NCI-H1092 treated with DMSO at 0.1 percent for 48 hours (cell line): ENCODE data around the gene JCHAIN.

ENCODE experiments used
- DNase-seq: peaks from one replicate; lab custom pipeline; 2025; lab: John Stamatoyannopoulos, UW

JCHAIN gene

DNA sequence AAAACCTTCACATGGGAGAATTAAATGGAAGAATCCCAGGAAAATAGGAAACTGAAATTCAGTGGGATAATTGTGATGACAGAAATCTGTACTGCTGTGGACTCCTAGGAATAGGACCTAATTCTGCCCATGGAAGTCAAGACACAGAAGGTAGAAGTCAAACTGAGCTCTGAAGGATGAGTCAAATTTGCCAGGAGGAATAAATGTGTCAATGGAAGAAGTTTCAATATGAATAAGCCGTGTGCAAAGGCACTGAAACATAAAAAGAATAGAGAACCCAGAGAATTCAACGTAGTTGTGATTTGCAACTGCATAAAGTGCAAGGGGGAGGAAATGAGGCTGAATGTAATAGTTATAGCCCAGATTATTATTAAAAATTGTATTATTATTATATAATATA is 26.1 kb downstream of the JCHAIN start:
- no peak for DNase-seq

DNA sequence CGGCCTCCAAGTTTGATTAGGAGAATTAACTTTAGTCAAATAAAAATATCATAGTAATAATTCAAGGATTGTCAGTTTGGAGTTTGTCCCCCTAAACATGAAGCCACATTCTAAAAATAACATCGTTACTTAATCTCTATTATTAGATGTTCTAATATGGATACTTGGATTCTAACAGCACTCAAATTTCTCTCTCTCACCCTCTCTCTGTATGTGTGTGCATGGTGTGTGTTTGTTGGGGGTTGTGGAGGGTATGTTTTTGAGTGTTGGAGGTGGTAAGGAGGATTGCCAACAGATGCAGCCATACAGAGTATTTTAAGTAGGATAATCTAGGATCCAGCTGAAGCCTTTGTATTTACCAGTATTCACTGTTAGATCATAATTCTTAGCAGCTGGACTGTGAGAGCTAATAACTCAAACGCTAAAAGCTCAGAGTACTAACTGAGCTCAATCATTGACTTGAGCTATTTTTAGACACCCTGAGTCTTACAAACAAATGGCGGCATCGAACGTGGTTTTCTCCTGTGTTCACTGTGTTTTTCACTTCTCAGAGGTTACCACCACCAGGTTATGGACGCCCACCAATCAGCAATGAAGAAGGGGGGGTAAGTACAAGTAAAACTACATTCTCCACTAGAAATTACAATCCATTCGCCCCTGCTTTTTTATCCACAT is 28.9 kb downstream of the JCHAIN start:
- DNase-seq = no peak

DNA sequence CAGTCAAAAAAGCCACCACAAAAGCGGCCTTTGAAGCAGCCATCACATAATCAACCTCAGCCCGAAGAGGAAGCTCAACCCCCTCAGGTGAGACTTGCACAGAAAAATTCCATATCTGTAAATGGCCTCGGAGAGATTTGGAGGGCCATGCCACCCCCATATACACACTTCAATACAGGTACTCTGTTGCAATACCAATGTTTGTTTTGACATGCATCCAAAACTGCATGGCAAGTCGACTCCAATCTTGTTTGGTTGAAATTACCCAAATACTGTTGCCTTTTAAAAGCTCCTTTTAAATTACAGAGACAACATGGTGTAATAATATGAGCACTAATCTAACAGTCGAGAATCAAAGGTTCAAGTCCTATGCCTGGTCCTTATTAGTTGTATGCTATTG is 31.8 kb downstream of the JCHAIN start:
- no peak for DNase-seq

DNA sequence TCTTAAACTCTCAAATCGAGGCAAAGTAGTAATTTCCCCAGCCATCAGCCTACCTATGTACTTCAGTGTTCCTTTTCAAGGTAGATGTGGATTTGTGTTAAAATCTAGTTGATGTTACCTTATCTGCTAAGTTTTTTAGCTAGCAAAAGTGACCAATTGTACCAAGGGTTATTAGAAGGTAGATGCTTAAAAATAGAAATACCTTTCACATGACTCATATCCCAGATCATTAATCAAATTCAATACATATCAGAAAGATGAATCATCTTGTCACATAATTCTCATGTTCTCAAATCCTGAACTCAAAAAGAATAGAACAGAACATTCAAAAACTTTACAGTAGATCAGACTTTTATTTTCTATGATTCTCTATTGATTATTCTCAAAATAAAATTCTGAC is 34.3 kb downstream of the JCHAIN start:
- DNase-seq = no peak

DNA sequence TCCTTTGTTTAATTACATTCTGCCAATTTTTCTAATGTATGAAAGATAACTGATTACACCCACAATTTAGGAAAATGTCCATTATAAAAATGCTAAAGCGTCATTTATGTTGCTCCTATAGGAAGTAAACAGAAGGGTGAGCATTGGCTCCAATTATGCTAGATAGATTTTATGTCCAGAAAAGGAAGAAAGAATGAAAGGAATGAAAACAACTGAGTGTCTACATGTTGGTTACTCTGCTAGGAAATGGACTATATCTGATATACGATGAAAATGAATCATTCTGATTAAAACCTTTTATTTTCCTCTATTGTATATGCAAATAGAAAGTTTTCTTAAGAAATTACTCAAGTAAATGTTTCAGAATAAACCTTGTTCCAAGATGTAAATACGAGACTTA is 36.1 kb downstream of the JCHAIN start:
- no peak for DNase-seq

DNA sequence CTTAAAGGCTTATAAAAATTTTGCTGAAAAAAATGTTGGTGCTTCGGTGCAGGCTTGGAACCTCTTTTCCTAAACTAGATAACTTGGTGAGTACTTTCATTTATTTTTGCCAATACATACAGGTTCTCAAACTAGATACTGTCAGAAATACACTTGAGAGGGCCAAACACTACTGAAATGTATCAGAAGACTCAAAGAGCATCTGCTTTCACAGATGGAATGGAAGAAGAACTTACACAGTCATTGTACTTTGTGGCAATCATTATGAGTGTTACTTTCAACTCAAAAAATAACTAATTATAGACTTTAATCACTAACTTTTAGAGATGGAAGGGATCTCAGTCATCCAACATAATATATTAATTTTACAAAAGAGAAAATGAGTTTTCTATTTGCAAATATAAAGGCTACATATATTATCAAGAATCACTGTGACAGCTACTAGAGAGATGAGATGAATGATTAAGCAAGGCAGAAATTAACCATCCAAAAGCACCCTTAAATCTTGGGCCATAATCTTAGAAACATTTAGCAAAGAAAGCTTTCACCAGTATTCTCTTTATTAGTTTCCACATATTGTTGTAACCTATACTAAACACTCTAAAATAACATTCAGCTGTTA is 36.7 kb downstream of the JCHAIN start:
- no peak for DNase-seq

DNA sequence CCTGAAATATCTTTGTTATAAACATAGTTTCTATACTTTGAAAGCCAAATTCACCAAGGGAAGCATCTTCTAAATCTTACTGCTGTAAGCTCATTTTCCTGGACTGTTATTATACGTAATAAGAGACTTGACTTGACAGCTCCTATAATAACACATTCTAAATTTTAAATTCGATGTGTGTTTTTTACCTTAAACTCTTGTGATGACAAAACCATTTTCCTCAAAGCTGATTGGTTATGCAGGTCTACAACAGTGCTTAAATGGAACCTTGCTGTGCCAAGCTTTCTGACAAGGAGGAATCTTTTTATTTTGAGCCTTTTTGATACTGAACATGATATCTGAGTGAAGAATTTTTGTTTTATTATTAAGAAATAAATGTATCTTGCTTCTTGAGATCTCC is 37.9 kb downstream of the JCHAIN start, which contains the start of gene ENAM:
Gene ENAM (plus strand): TSS at position 301 of the 400 bp plus-strand sequence. CDS start 757 bp downstream, outside the sequence.
- no peak for DNase-seq

DNA sequence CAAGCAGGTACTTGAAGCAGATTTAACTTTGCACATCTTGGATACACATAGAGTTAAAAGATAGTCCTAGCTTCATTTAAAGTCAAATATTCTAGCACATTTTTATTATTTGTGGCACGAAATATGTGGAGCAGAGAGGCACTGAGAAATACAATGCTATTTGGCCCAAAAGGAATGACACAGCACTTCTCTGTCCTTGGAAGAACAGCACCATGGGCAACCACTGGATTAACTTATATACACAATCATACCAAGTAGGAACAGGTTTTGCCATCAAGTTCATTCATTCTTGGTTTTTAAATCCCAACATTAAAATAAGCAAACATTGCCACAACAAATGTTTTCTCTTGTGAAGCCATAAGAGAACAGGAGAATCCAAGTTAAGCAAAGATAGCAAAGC is 38.7 kb downstream of the JCHAIN start:
- DNase-seq = no peak

DNA sequence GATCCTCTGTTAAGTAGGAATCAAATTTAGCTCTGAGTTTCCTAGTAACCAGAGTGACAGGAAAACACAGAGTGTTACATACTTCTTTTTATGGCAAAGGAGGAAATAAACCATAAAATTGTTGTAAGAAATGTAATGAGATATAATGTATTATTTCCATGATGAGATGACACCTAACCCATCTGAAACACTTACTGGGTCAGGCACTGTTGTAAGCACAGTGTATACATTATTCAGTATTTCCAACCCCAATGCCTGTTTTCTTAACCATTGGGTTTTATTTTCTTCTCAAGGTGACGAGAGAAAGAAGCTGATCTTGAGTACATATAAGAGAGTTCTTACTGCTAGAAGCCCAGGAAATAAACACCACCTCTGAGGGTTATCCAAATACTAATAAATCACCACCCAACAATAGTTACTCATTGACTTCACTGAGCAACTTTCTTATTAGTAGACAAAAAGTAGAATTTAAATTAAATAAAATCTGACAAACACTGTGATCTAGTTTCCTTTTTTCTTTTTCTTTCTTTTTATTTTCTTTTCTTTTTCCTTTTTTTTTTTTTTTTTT is 42.0 kb downstream of the JCHAIN start:
- DNase-seq = no peak

DNA sequence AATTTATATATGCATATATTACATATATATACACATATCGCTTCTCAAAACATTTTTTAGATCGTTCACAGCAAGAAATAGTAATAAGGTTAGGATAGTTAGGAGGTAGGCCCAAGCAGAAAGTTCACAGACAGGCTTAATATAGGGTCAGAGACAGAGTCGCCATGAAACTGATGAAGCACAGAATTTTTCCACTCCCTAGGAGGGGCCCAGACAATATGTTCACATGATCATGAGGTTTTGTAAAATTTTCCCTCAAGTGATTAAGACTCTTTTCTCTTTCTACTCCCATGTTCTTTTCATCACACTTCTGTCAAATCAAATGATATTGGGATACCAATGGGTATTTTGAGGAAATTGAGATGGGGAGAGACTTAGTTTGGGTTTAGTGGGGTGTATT is 43.0 kb downstream of the JCHAIN start:
- no peak for DNase-seq

DNA sequence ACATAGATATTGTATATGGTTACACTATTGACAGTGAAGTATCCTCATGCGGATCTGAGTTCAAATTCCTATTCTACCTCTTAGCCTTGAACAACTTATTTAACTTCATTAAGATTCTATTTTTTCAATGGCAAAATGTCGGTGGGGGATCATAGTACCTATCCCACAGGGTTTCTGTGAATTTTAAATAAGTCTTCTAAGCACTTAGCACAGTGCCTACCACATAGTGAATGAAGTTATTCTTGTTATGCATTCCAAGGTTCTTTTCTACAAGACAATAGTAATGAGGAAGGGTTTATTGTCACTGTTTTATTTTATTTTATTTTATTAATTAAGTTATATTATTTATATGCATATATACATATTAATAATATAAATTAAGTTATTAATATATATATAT is 46.5 kb downstream of the JCHAIN start:
- no peak for DNase-seq

DNA sequence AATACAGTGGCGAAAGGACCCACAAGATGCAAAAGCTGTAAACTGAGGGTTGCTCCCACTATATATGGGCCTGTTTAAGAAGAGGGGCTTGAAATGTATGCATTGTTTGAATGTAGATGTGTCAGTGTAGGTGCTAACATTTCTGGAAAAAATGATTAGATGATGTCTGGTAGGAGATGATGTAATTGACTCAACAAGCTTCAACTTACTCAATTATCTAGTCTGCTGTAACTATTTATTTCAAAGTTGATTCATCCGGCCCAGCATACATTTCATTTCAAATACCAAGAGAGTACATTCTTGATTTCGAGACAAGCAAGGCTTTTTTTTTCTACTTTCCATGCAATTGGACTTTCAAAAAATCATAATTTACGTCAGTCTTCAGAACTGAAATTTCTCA is 47.0 kb downstream of the JCHAIN start:
- DNase-seq = no peak

DNA sequence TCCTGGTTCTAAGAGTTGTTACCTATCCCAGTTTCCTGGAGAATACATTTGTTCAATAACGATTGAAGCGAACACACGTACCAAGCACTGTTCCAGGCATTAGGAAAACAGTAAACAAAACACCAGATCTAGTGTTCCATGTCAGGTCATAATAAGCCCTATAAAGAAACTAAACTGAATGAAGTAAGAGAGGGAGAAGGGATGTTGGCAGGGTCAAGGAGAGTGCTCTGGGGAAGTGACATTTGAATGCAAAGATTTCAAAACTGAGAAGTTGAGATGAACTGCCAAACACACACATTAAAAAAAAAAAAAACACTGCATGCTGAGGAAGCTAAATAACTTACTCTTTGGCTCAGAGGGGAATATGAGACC is 52.1 kb downstream of the JCHAIN start:
- DNase-seq = no peak

DNA sequence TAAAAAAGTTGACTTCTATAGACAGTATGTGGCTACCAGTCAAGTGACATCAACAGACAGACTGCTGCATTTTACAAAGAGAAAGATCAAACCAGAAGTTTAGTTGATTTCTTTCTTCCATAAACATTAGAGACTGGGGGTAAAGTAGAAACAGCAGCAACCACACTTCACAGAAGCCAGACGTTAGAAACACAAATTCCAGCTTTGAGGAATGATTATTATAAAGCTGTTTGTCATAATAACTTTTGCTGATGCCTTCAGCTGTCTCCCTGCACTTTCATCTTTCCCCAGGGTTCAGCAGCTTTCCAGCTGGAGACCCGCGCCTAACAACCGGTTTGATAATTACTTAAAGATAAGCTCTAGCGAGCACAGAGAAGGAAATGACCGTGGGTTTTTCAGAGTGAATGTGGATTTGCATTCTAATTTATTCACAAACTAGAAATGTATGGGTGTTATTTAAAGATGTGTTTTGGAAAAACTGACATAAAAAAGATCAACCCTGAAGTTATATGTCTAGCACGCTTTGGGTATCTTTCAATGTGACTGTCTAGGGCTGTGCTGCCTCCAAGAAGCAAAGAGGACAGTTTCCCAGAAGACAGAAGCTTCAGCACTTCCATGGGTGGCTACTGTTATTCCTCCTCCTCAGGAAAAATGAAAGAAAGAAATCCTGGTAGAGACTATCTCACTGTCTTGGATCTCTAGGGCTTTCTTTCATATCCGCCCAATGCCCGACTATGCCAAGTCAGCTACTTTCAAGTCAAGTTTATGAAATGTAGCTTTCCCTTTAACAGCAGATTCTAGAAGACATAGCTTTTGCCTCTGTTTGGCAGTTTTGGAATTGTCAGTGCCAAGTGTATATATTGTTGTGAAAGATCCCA is 52.8 kb downstream of the JCHAIN start:
- no peak for DNase-seq

DNA sequence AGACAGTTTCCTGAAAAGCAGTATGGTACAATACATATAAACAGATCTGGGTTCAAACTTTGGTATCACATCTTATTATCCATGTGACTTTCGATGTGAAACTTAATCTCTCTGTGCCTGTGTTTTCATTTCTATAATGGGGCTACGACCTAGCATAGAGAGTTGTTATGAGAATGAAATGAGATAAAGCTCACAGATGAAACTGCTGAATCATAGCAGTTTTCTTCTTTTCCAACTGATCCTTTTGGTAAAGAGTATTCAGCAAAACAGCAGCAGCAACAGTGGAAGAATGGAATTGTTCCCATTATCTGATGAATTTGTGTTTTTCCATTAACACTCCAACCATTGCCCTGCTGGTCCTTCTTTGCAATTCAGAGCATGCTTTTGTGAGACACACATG is 58.0 kb downstream of the JCHAIN start:
- DNase-seq = no peak

DNA sequence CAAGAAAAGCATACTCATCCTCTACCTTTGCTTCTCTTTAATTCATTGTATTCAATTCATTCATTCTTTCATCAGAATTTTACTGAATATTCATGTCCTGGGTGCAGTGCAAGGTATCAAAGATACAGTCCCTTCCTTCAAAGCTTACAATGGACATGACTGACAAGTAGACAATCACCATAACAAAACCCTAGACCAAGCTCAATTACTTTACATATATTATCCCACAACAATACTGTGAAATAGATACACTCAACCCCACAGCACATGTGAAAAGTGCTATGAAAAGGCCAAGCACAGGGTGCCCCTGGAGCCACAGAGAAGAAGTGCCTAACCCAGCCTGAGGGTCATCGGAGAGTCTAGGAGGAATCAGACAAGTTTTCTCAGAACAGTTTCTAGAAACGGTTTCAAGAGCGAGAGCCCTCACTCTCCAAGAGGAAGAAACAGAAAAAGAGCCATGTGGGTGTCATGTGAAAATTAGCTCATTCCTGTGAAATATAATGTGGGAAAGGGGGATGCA is 58.9 kb downstream of the JCHAIN start:
- DNase-seq = no peak

DNA sequence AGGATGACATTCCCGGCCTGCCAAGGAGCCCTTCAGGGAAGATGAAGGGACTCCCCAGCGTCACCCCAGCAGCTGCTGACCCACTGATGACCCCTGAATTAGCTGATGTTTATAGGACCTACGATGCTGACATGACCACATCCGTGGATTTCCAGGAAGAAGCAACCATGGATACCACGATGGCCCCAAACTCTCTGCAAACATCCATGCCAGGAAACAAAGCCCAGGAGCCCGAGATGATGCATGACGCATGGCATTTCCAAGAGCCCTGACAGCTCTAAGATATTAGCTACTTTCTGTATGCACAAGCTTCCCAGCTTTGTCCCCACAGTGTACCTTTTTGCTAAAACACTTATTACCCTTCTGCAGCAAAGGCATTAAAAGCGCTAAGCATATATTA is 59.8 kb downstream of the JCHAIN start:
- no peak for DNase-seq
